HCT116 (cell line): ENCODE measurements around the gene DHDDS. TPM values are rescaled to one million over a fixed set of nuclear protein-coding genes. Genes with fewer than 3 reads are reported as not detected.
A peak's percentile ranks its signal among the peaks of the same experiment; 100 is the strongest.

Experiments
- ATAC-seq: fragments of 200-7000 bp; cut with Tn5 transposase; 2 replicates; pipeline ENCODE4 v1.9.1; 2020; ENCODE audit warnings: mild to moderate bottlenecking, moderate library complexity
- BruUV-seq: library from RNA; stranded (reverse); fragments of 400-500 nt; replicated peaks from 2 replicates; lab custom pipeline; 2021; lab: Mats Ljungman, UMichigan
- CTCF ChIA-PET: fragments of 300-600 bp; sonication (Branson Sonifier 250); formaldehyde crosslinking; loops from one replicate; lab custom pipeline; 2021; ENCODE audit warnings: antibody characterized with exemption; lab: Charles Lee
- POLR2A ChIA-PET: fragments of 300-600, 350-600 bp; sonication (Branson Sonifier 250); formaldehyde crosslinking; loops from one replicate; lab custom pipeline; 2021; ENCODE audit warnings: antibody characterized with exemption; lab: Charles Lee
- RAD21 ChIA-PET, 2 experiments: fragments of 300-600 bp; sonication (Branson Sonifier 250); formaldehyde crosslinking; loops; one replicate each; lab custom pipeline; 2023; ENCODE audit warnings: low total read pairs in 2 of 2; ENCODE audit not compliant: uncharacterized antibody in 2 of 2, unreplicated experiment in 2 of 2, low non-redundant PET in 1 of 2; lab: Charles Lee
- DNase-seq: peaks from one replicate; pipeline ENCODE4 v3.0.0-alpha.2; 2010; ENCODE audit warnings: low read depth, low spot score
- H2AFZ ChIP-seq: fragments of 200-600 bp; shearing (Covaris generic), sonication (generic); 2 replicates; pipeline ENCODE4 v1.6.1; 2017; ENCODE audit warnings: low read depth, mixed run types, mixed read lengths, antibody characterized with exemption, low read length; ENCODE audit not compliant: poor library complexity, severe bottlenecking
- H3K27ac ChIP-seq: 2 replicates; pipeline ENCODE4 v1.5.1; 2012; ENCODE audit warnings: low read depth, low read length
- H3K27me3 ChIP-seq: fragments of 200-600 bp; sonication (generic); 2 replicates; pipeline ENCODE4 v1.6.1; 2016; ENCODE audit warnings: mixed run types, low read length, mixed read lengths; ENCODE audit not compliant: insufficient read depth
- H3K36me3 ChIP-seq, 2 experiments: fragments of 200-500 bp in 1 of 2; fragments of 200-600 bp in 1 of 2; sonication (Bioruptor generic) in 1 of 2; sonication (generic) in 1 of 2; 2 replicates each; pipeline versions ENCODE4 v1.5.1 to v1.6.1; 2014 to 2016; ENCODE audit warnings: low read length in 2 of 2, inconsistent platforms in 1 of 2, mixed read lengths in 1 of 2, mixed run types in 1 of 2; ENCODE audit not compliant: insufficient read depth in 2 of 2, control insufficient read depth in 1 of 2
- H3K4me1 ChIP-seq, 2 experiments: fragments of 200-600 bp in 1 of 2; sonication (generic) in 1 of 2; 2 replicates each; pipeline versions ENCODE4 v1.5.1 to v1.6.1; 2012 to 2017; ENCODE audit warnings: low read length in 2 of 2, inconsistent platforms in 1 of 2, mild to moderate bottlenecking in 1 of 2, mixed read lengths in 1 of 2, mixed run types in 1 of 2, moderate library complexity in 1 of 2; ENCODE audit not compliant: insufficient read depth in 2 of 2, control insufficient read depth in 1 of 2
- H3K4me2 ChIP-seq: fragments of 200-600 bp; sonication (generic); 2 replicates; pipeline ENCODE4 v1.6.1; 2017; ENCODE audit warnings: mixed run types, low read length, mixed read lengths
- H3K4me3 ChIP-seq, 2 experiments: fragments of 200-600 bp in 1 of 2; sonication (generic) in 1 of 2; replicated peaks in 1 of 2; 2 replicates each; pipeline ENCODE4 v1.5.1; 2011 to 2016; ENCODE audit warnings: low read length in 2 of 2, control low read depth in 1 of 2, low read depth in 1 of 2, mild to moderate bottlenecking in 1 of 2, mixed read lengths in 1 of 2, mixed run types in 1 of 2
- H3K79me2 ChIP-seq: fragments of 200-600 bp; sonication (generic); 2 replicates; pipeline ENCODE4 v1.6.1; 2017; ENCODE audit warnings: mild to moderate bottlenecking, mixed run types, low read length, moderate library complexity, mixed read lengths; ENCODE audit not compliant: insufficient read depth
- H3K9ac ChIP-seq: fragments of 200-600 bp; sonication (generic); 2 replicates; pipeline ENCODE4 v1.6.1; 2016; ENCODE audit warnings: low read length, mixed read lengths
- H3K9me2 ChIP-seq: fragments of 200-600 bp; sonication (generic), shearing (Covaris generic); 2 replicates; pipeline ENCODE4 v1.6.1; 2017; ENCODE audit warnings: mixed run types, mild to moderate bottlenecking, moderate library complexity; ENCODE audit not compliant: insufficient read depth
- H3K9me3 ChIP-seq, 2 experiments: fragments of 200-500 bp in 1 of 2; fragments of 200-600 bp in 1 of 2; sonication (Bioruptor generic) in 1 of 2; sonication (generic) in 1 of 2; 2 replicates each; pipeline ENCODE4 v1.6.1; 2014 to 2017; ENCODE audit warnings: low read length in 2 of 2, mixed read lengths in 2 of 2, inconsistent platforms in 1 of 2, low read depth in 1 of 2, mild to moderate bottlenecking in 1 of 2, mixed run types in 1 of 2, moderate library complexity in 1 of 2; ENCODE audit not compliant: control insufficient read depth in 1 of 2, insufficient read depth in 1 of 2
- H4K20me1 ChIP-seq: fragments of 200-600 bp; sonication (generic), shearing (Covaris generic); 2 replicates; pipeline ENCODE4 v1.6.1; 2017; ENCODE audit warnings: mixed run types, mild to moderate bottlenecking, moderate library complexity; ENCODE audit not compliant: insufficient read depth
- ELF1 ChIP-seq: IDR thresholded peaks from 2 replicates; pipeline ENCODE4 v1.6.1; 2012; ENCODE audit warnings: low read depth, borderline replicate concordance
- EZH2 ChIP-seq: fragments of 200-600 bp; sonication (generic); IDR thresholded peaks from 2 replicates; pipeline ENCODE4 v1.6.1; 2017; ENCODE audit warnings: antibody characterized with exemption, mixed run types
- POLR2A ChIP-seq: IDR thresholded peaks from 2 replicates; pipeline ENCODE4 v1.7.0; 2011; ENCODE audit warnings: borderline replicate concordance; ENCODE audit not compliant: insufficient read depth, insufficient read length; ENCODE audit errors: extremely low read depth
- POLR2AphosphoS5 ChIP-seq: IDR thresholded peaks from 2 replicates; pipeline ENCODE4 v1.6.1; 2011; ENCODE audit warnings: mild to moderate bottlenecking, low read depth, low read length, moderate library complexity
- RAD21 ChIP-seq: IDR thresholded peaks from 2 replicates; pipeline ENCODE4 v1.6.1; 2012; ENCODE audit warnings: low read depth, mild to moderate bottlenecking
- SIN3A ChIP-seq: IDR thresholded peaks from 2 replicates; pipeline ENCODE4 v1.6.1; 2012; ENCODE audit warnings: low read depth
- SP1 ChIP-seq: IDR thresholded peaks from 2 replicates; pipeline ENCODE4 v1.6.1; 2012; ENCODE audit warnings: low read depth
- ZFX ChIP-seq: fragments of 450-650 bp; IDR thresholded peaks from 2 replicates; pipeline ENCODE4 v1.6.1; 2017
- intact Hi-C: fragments of 100-400 bp; cut with micrococcal nuclease; formaldehyde crosslinking; loops from 2 replicates; pipeline ENCODE4 v1.10.0; 2022
- total RNA-seq: library from RNA; stranded (reverse); gene quantifications from one replicate; pipeline ENCODE4 v1.2.1, GENCODE V29; 2021; ENCODE audit not compliant: unreplicated experiment
- TF ChIP-seq, protein P1 (sequence below): IDR thresholded peaks from 2 replicates; pipeline ENCODE4 v1.6.1; 2012

The DHDDS gene
- total RNA-seq, 1 experiment from 2014 or later, result 46.0 TPM

- POLR2A ChIA-PET, result interaction anchor here (0.6 to 1.1 kb wide), 3 partner anchors 14 to 113 kb away, joined by 3 read pairs; no protein-coding TSS in a partner anchor
- Histone ChIP-seq H3K4me3 (peak within 1 kb of the TSS; percentile 60 to 83), H3K9me3 (no peaks in the 10 kb centered on the region), H3K27me3 (no peaks in the 10 kb centered on the region), H3K9me2 (no peaks in the 10 kb centered on the region), H3K79me2 (peaks cover 23% of the 10 kb centered on the region), H3K36me3 (peaks cover 22 to 35% of the 10 kb centered on the region in 2 experiments), H3K4me2 (peak within 1 kb of the TSS; percentile 99), H3K9ac (peak within 1 kb of the TSS; percentile 99), H3K27ac (peak within 1 kb of the TSS; percentile 100), H4K20me1 (peaks cover 20% of the 10 kb centered on the region; the same call in 1 of the 2 replicates), H2AFZ (no peak within 1 kb of the TSS), H3K4me1 (peaks cover 13 to 39% of the 10 kb centered on the region in 2 experiments)
- DNase-seq, result peak; percentile 64
- TF ChIP-seq SIN3A (peak; percentile 69; the same call in 1 of the 2 replicates), SP1 (peak; percentile 58), ZFX (peak; percentile 76), ELF1 (no peak), POLR2AphosphoS5 (peak; percentile 72), EZH2 (no peak), RAD21 (no peak), POLR2A (peak; percentile 25)
- TF ChIP-seq, protein P1, sequence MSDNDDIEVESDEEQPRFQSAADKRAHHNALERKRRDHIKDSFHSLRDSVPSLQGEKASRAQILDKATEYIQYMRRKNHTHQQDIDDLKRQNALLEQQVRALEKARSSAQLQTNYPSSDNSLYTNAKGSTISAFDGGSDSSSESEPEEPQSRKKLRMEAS, result no peak; the same call in 1 of the 2 replicates
- intact Hi-C loops, result no loop called here
- CTCF ChIA-PET, result interaction anchor here (0.6 to 1.8 kb wide), 4 partner anchors 10 to 449 kb away, joined by 3 to 6 read pairs (median 4); no protein-coding TSS in a partner anchor
- RAD21 ChIA-PET, result no interaction called here
- ATAC-seq, result peak; percentile 73
- no TSS peak for BruUV-seq
Observed at GRCh38 chr1:26472320-26472900, 40.3 kb downstream of the DHDDS start, which contains the start of gene HMGN2. Gene HMGN2, plus strand, starts transcription at chr1:26472440. Its CDS starts 173 bp downstream, at chr1:26472613.
